ENCODE results near the gene LRRC72.

LRRC72 gene

GRCh38 chr7:16564023-16564380, 37.4 kb downstream of the LRRC72 start:
- no peaks in the 10 kb centered on the region for H3K27me3 Mint-ChIP-seq (ENCODE audit: low read depth)
- H3K4me3 Mint-ChIP-seq: no peak overlapping the region
- H3K27ac Mint-ChIP-seq: peak overlapping the region in 1 of 3 experiments; percentile 6
- TF ChIP-seq CTCF (IDR thresholded peaks at IDR 0.05; ENCODE audit: unreplicated experiment in 3 of 3): no peak
- H3K9me3 Mint-ChIP-seq: no peaks in the 10 kb centered on the region
- no peaks in the 10 kb centered on the region for H3K36me3 Mint-ChIP-seq (ENCODE audit: low read depth)
- peaks cover 5% of the 10 kb centered on the region for H3K4me1 Mint-ChIP-seq

- Mint-ChIP-seq H3K36me3 (ENCODE audit: low read depth) (no peaks in the 10 kb centered on the region), H3K27ac (peak overlapping the region in 2 of 3 experiments; percentile 6 to 18), H3K4me3 (no peak overlapping the region), H3K4me1 (peaks cover 5% of the 10 kb centered on the region), H3K27me3 (ENCODE audit: low read depth) (no peaks in the 10 kb centered on the region), H3K9me3 (no peaks in the 10 kb centered on the region)
- peak; percentile 69 to 86 (median 84) for TF ChIP-seq CTCF (IDR thresholded peaks at IDR 0.05; ENCODE audit: unreplicated experiment in 3 of 3)
Measured at GRCh38 chr7:16564909-16565426, 38.3 kb downstream of the LRRC72 start.

GRCh38 chr7:16571941-16572340, 45.3 kb downstream of the LRRC72 start:
- Mint-ChIP-seq H3K4me3 (no peak overlapping the region), H3K27ac (no peak overlapping the region), H3K27me3 (ENCODE audit: low read depth) (no peaks in the 10 kb centered on the region), H3K4me1 (no peaks in the 10 kb centered on the region), H3K36me3 (ENCODE audit: low read depth) (no peaks in the 10 kb centered on the region), H3K9me3 (peaks cover 13% of the 10 kb centered on the region)
- TF ChIP-seq CTCF (IDR thresholded peaks at IDR 0.05; ENCODE audit: unreplicated experiment in 3 of 3): no peak

GRCh38 chr7:16579216-16579615, 52.6 kb downstream of the LRRC72 start:
- no peak overlapping the region for H3K4me3 Mint-ChIP-seq
- no peaks in the 10 kb centered on the region for H3K27me3 Mint-ChIP-seq (ENCODE audit: low read depth)
- H3K27ac Mint-ChIP-seq: no peak overlapping the region
- no peak for TF ChIP-seq CTCF (IDR thresholded peaks at IDR 0.05; ENCODE audit: unreplicated experiment in 3 of 3)
- H3K36me3 Mint-ChIP-seq (ENCODE audit: low read depth): no peaks in the 10 kb centered on the region
- no peaks in the 10 kb centered on the region for H3K4me1 Mint-ChIP-seq
- H3K9me3 Mint-ChIP-seq: no peaks in the 10 kb centered on the region

- no peaks in the 10 kb centered on the region for H3K36me3 Mint-ChIP-seq (ENCODE audit: low read depth)
- no peak overlapping the region for H3K4me3 Mint-ChIP-seq
- H3K27ac Mint-ChIP-seq: no peak overlapping the region
- no peaks in the 10 kb centered on the region for H3K4me1 Mint-ChIP-seq
- no peaks in the 10 kb centered on the region for H3K9me3 Mint-ChIP-seq
- TF ChIP-seq CTCF (IDR thresholded peaks at IDR 0.05; ENCODE audit: unreplicated experiment in 3 of 3): no peak
- H3K27me3 Mint-ChIP-seq (ENCODE audit: low read depth): no peaks in the 10 kb centered on the region
Measured at GRCh38 chr7:16581286-16581685, 54.7 kb downstream of the LRRC72 start.

- Mint-ChIP-seq H3K4me3 (no peak overlapping the region), H3K27me3 (ENCODE audit: low read depth) (no peaks in the 10 kb centered on the region), H3K9me3 (no peaks in the 10 kb centered on the region), H3K27ac (no peak overlapping the region), H3K36me3 (ENCODE audit: low read depth) (no peaks in the 10 kb centered on the region), H3K4me1 (no peaks in the 10 kb centered on the region)
- no peak for TF ChIP-seq CTCF (IDR thresholded peaks at IDR 0.05; ENCODE audit: unreplicated experiment in 3 of 3)
Measured at GRCh38 chr7:16583834-16584233, 57.2 kb downstream of the LRRC72 start.

Data from nephron (organoid).